CD14-positive monocyte (primary cell): Measurements from ENCODE around the gene ZFP36L2. TPM values are rescaled to one million over a fixed set of nuclear protein-coding genes. Genes with fewer than 3 reads are reported as not detected.

Experiments used
- DNase-seq, 3 donors: peaks; one replicate each; pipeline ENCODE4 v3.0.0-alpha.2; 2011 to 2022
- H2AFZ ChIP-seq: 2 replicates; pipeline ENCODE4 v1.6.0; 2012; ENCODE audit warnings: mild to moderate bottlenecking, low read depth, low read length, inconsistent platforms; ENCODE audit not compliant: insufficient read depth, poor library complexity, severe bottlenecking
- H3K27ac ChIP-seq, 2 donors: 1 replicate in 1 of 2; 2 replicates in 1 of 2; pipeline ENCODE4 v1.5.1; 2012 to 2013; ENCODE audit warnings: low read length in 2 of 2, control low read depth in 1 of 2, inconsistent platforms in 1 of 2, low read depth in 1 of 2, mild to moderate bottlenecking in 1 of 2
- H3K27me3 ChIP-seq, 2 donors: one replicate each; pipeline versions ENCODE4 v1.6.0 to v1.6.1; 2011 to 2013; ENCODE audit warnings: low read length in 2 of 2; ENCODE audit not compliant: control insufficient read depth in 2 of 2, insufficient read depth in 2 of 2
- H3K36me3 ChIP-seq, 2 donors: replicated peaks in 1 of 2; 1 replicate in 1 of 2; 2 replicates in 1 of 2; pipeline versions ENCODE4 v1.5.1 to v1.6.1; 2012 to 2013; ENCODE audit warnings: low read length in 2 of 2, control low read depth in 1 of 2, inconsistent platforms in 1 of 2, mild to moderate bottlenecking in 1 of 2; ENCODE audit not compliant: insufficient read depth in 2 of 2, control insufficient read depth in 1 of 2
- H3K4me1 ChIP-seq, 2 donors: 1 replicate in 1 of 2; 2 replicates in 1 of 2; pipeline versions ENCODE4 v1.5.1 to v1.6.1; 2012 to 2013; ENCODE audit warnings: low read length in 2 of 2, control low read depth in 1 of 2, inconsistent platforms in 1 of 2, mild to moderate bottlenecking in 1 of 2, moderate library complexity in 1 of 2; ENCODE audit not compliant: insufficient read depth in 2 of 2, control insufficient read depth in 1 of 2
- H3K4me2 ChIP-seq: replicated peaks from 2 replicates; pipeline ENCODE3; 2012; ENCODE audit warnings: low read length, moderate library complexity, mild to moderate bottlenecking; ENCODE audit not compliant: poor library complexity, severe bottlenecking; ENCODE audit errors: extremely low read depth
- H3K4me3 ChIP-seq, 3 experiments: fragments of 200-600 bp in 1 of 3; sonication (generic) in 1 of 3; replicated peaks in 1 of 3; 1 replicate in 2 of 3; 2 replicates in 1 of 3; pipeline ENCODE4 v1.5.1; 2011 to 2013; ENCODE audit warnings: low read length in 3 of 3, mild to moderate bottlenecking in 3 of 3, control low read depth in 2 of 3, low read depth in 2 of 3, inconsistent platforms in 1 of 3, moderate library complexity in 1 of 3
- H3K79me2 ChIP-seq: 2 replicates; pipeline ENCODE4 v1.6.0; 2012; ENCODE audit warnings: mild to moderate bottlenecking, control low read depth, inconsistent platforms, low read length, moderate library complexity; ENCODE audit not compliant: insufficient read depth
- H3K9ac ChIP-seq: 2 replicates; pipeline ENCODE4 v1.6.0; 2017; ENCODE audit warnings: low read length, mild to moderate bottlenecking; ENCODE audit not compliant: insufficient read depth, poor library complexity, severe bottlenecking
- H3K9me3 ChIP-seq, 2 donors: replicated peaks in 1 of 2; 1 replicate in 1 of 2; 2 replicates in 1 of 2; pipeline versions ENCODE4 v1.5.1 to v1.6.1; 2012 to 2013; ENCODE audit warnings: low read length in 2 of 2, control low read depth in 1 of 2; ENCODE audit not compliant: control insufficient read depth in 1 of 2, insufficient read depth in 1 of 2
- H4K20me1 ChIP-seq: 2 replicates; pipeline ENCODE4 v1.6.0; 2012; ENCODE audit warnings: mild to moderate bottlenecking, low read length, control low read depth, moderate library complexity; ENCODE audit not compliant: insufficient read depth
- H3K27ac Mint-ChIP-seq, 7 donors: one replicate each; pipeline ENCODE4 v1.8.0; 2020; ENCODE audit warnings: mild to moderate bottlenecking in 7 of 7, mixed read lengths in 7 of 7, moderate library complexity in 6 of 7, inconsistent platforms in 2 of 7
- H3K27me3 Mint-ChIP-seq, 3 donors: one replicate each; pipeline ENCODE4 v1.8.0; 2021 to 2022; ENCODE audit warnings: low read depth in 3 of 3, mild to moderate bottlenecking in 3 of 3, mixed read lengths in 3 of 3, moderate library complexity in 3 of 3, inconsistent platforms in 1 of 3
- H3K36me3 Mint-ChIP-seq, 2 donors: one replicate each; pipeline ENCODE4 v1.8.0; 2020; ENCODE audit warnings: mixed read lengths in 2 of 2, inconsistent platforms in 1 of 2, mild to moderate bottlenecking in 1 of 2
- H3K4me1 Mint-ChIP-seq: one replicate; pipeline ENCODE4 v1.8.0; 2020; ENCODE audit warnings: mild to moderate bottlenecking, mixed read lengths
- H3K4me3 Mint-ChIP-seq, 2 donors: one replicate each; pipeline ENCODE4 v1.8.0; 2020; ENCODE audit warnings: mild to moderate bottlenecking in 2 of 2, mixed read lengths in 2 of 2, moderate library complexity in 1 of 2
- H3K9me3 Mint-ChIP-seq, 7 donors: one replicate each; pipeline ENCODE4 v1.8.0; 2020 to 2022; ENCODE audit warnings: mixed read lengths in 7 of 7, mild to moderate bottlenecking in 6 of 7, moderate library complexity in 6 of 7, inconsistent platforms in 2 of 7
- WGBS: methylation state at CpG from one replicate; pipeline ENCODE4 v1.1.5; 2013; ENCODE audit warnings: missing lambda C conversion rate; ENCODE audit not compliant: insufficient coverage; 5-methylcytosine and 5-hydroxymethylcytosine counted together
- intact Hi-C, 2 donors: fragments of 100-400 bp; cut with micrococcal nuclease; formaldehyde crosslinking; loops; one replicate each; pipeline versions ENCODE4 v1.15.0 to v1.15.1; 2023
- polyA plus RNA-seq, 3 donors: library from polyadenylated mRNA; depleted of rRNA in 1 of 3; unstranded in 2 of 3; stranded (reverse) in 1 of 3; fragments of 300-500 nt in 2 of 3; fragments of >200 nt in 1 of 3; fragmentation: Illumina TruSeq in 2 of 3; gene quantifications; 1 replicate in 2 of 3; 2 replicates in 1 of 3; pipeline ENCODE4 v1.2.3, GENCODE V29; 2012 to 2021
- TF ChIP-seq, protein P1 (sequence below): fragments of 200-600 bp; IDR thresholded peaks from one replicate; pipeline ENCODE4 v1.8.0; 2022; ENCODE audit warnings: antibody characterized with exemption, mild to moderate bottlenecking

Gene ZFP36L2
- polyA plus RNA-seq, 3 donors: 84.4 to 150 (median 88.3) TPM

DNA sequence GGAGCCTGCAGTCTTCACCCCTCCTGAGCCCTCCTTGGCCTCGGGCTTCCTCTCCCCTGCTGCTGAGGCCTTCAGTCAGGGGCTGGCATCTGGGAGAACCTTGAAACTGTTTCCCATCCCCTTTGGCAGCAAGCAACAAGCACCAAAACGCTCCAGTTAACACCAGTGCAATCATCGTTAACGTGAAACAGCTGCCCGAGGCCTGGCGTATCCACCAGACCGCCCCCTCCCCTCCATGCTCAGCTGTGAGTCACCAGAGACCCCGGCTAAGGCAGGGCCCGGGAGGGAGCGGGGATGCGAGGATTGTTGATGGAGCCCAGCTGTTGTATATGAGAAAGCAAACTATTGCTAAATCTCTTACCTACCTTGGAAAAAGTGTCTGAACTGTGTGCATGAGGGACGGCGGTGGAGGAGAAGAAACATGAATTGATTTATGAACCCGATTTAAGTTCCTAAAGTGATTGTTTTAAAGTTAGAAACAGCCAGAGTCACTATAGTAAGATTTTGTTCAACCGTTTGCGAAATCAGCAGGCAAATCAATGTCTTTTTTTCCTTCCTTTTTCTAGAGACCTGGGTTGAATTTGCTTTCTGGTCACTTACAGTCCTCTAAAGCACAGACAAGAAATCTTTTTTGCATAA lies 5.2 kb downstream of the ZFP36L2 start:
- H2AFZ ChIP-seq: no peak overlapping the region
- H3K36me3 ChIP-seq: peaks cover 26 to 37% of the 10 kb centered on the region in 2 donors
- Mint-ChIP-seq H3K4me1 (peaks cover 52% of the 10 kb centered on the region), H3K36me3 (peaks cover 23 to 43% of the 10 kb centered on the region in 2 donors), H3K27ac (peak overlapping the region; percentile 98 to 99 (median 98)), H3K27me3 (peaks cover 0 to 4% (median 0%) of the 10 kb centered on the region in 3 donors), H3K9me3 (peaks cover 0 to 8% (median 0%) of the 10 kb centered on the region in 7 donors), H3K4me3 (peak overlapping the region; percentile 98 to 100)
- intact Hi-C loops: loop anchor here in 1 of 2 donors (5.0 to 10.0 kb wide), 3 partner anchors 64 to 396 kb away; no protein-coding TSS in a partner anchor
- no peaks in the 10 kb centered on the region for H3K27me3 ChIP-seq
- H3K4me2 ChIP-seq: peak overlapping the region; percentile 90
- H3K9me3 ChIP-seq: no peaks in the 10 kb centered on the region
- peaks cover 82% of the 10 kb centered on the region for H3K79me2 ChIP-seq
- H3K4me1 ChIP-seq: peaks cover 36 to 60% of the 10 kb centered on the region in 2 donors
- DNase-seq: peak in 2 of 3 donors; percentile 40 to 51
- H3K27ac ChIP-seq: peak overlapping the region; percentile 88 to 92
- peak overlapping the region; percentile 83 to 99 (median 87) for H3K4me3 ChIP-seq
- TF ChIP-seq, protein P1, sequence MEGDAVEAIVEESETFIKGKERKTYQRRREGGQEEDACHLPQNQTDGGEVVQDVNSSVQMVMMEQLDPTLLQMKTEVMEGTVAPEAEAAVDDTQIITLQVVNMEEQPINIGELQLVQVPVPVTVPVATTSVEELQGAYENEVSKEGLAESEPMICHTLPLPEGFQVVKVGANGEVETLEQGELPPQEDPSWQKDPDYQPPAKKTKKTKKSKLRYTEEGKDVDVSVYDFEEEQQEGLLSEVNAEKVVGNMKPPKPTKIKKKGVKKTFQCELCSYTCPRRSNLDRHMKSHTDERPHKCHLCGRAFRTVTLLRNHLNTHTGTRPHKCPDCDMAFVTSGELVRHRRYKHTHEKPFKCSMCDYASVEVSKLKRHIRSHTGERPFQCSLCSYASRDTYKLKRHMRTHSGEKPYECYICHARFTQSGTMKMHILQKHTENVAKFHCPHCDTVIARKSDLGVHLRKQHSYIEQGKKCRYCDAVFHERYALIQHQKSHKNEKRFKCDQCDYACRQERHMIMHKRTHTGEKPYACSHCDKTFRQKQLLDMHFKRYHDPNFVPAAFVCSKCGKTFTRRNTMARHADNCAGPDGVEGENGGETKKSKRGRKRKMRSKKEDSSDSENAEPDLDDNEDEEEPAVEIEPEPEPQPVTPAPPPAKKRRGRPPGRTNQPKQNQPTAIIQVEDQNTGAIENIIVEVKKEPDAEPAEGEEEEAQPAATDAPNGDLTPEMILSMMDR: no peak
- 0% methylated on average over 6 of the region's 16 CpGs for WGBS
- peaks cover 58% of the 10 kb centered on the region for H4K20me1 ChIP-seq
- H3K9ac ChIP-seq: peak overlapping the region; percentile 86

DNA sequence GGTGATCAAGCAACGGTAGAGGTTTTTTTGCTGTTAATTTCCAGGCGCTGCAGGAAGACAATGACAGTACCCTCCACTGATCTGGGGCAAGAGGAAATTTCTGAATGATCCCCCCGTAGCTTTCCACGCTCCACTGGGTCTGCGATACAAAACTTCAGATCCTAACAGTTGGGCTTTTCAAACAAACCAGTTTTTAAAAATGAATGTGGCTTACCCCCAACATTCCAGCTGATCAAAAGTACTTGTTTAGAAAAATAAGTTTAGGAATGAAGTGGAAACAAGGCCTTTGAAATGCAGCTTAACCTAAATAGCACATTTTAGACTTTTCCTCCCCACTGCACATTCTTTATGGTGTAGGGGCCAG lies 5.7 kb downstream of the ZFP36L2 start:
- peaks cover 77% of the 10 kb centered on the region for H3K79me2 ChIP-seq
- 0% methylated on average over 3 of the region's 5 CpGs for WGBS
- H3K4me1 ChIP-seq: peaks cover 36 to 65% of the 10 kb centered on the region in 2 donors
- Mint-ChIP-seq H3K9me3 (peaks cover 0 to 5% (median 0%) of the 10 kb centered on the region in 7 donors), H3K27me3 (peaks cover 0 to 4% (median 0%) of the 10 kb centered on the region in 3 donors), H3K4me3 (peak overlapping the region; percentile 98 to 100), H3K27ac (peak overlapping the region; percentile 98 to 99 (median 98)), H3K36me3 (peaks cover 23 to 43% of the 10 kb centered on the region in 2 donors), H3K4me1 (peaks cover 56% of the 10 kb centered on the region)
- H4K20me1 ChIP-seq: peaks cover 53% of the 10 kb centered on the region
- no peaks in the 10 kb centered on the region for H3K27me3 ChIP-seq
- H3K36me3 ChIP-seq: peaks cover 26 to 37% of the 10 kb centered on the region in 2 donors
- H3K9me3 ChIP-seq: no peaks in the 10 kb centered on the region
- TF ChIP-seq, protein P1: no peak
- H3K9ac ChIP-seq: peak overlapping the region; percentile 86
- peak overlapping the region; percentile 83 to 99 (median 87) for H3K4me3 ChIP-seq
- H3K27ac ChIP-seq: peak overlapping the region; percentile 88 to 92
- H3K4me2 ChIP-seq: peak overlapping the region; percentile 90
- no peak overlapping the region for H2AFZ ChIP-seq
- intact Hi-C loops: loop anchor here in 1 of 2 donors (5.0 to 10.0 kb wide), 3 partner anchors 63 to 396 kb away; no protein-coding TSS in a partner anchor
- no peak for DNase-seq
